Esophagus squamous epithelium (tissue), 4 donors: ENCODE data around the gene PDPR.
"Not testable (repeated sequence)": the region's sequence is repeated elsewhere in the genome, so short reads cannot be mapped to it uniquely, and the experiment has no call there.

ENCODE experiments used
- POLR2A ChIP-seq, 4 donors: fragments of 450-650 bp; IDR thresholded peaks; one replicate each; pipeline ENCODE4 v1.6.1; 2017; ENCODE audit warnings: antibody characterized with exemption in 4 of 4, mild to moderate bottlenecking in 4 of 4, moderate library complexity in 3 of 4
- TF ChIP-seq, protein P1 (sequence below), 6 experiments: fragments of 450-650 bp in 4 of 6; fragments of 200-600 bp in 2 of 6; sonication (generic) in 2 of 6; IDR thresholded peaks; one replicate each; pipeline ENCODE4 v1.5.1; 2016 to 2019; ENCODE audit warnings: antibody characterized with exemption in 6 of 6, mild to moderate bottlenecking in 4 of 6, moderate library complexity in 4 of 6

DNA sequence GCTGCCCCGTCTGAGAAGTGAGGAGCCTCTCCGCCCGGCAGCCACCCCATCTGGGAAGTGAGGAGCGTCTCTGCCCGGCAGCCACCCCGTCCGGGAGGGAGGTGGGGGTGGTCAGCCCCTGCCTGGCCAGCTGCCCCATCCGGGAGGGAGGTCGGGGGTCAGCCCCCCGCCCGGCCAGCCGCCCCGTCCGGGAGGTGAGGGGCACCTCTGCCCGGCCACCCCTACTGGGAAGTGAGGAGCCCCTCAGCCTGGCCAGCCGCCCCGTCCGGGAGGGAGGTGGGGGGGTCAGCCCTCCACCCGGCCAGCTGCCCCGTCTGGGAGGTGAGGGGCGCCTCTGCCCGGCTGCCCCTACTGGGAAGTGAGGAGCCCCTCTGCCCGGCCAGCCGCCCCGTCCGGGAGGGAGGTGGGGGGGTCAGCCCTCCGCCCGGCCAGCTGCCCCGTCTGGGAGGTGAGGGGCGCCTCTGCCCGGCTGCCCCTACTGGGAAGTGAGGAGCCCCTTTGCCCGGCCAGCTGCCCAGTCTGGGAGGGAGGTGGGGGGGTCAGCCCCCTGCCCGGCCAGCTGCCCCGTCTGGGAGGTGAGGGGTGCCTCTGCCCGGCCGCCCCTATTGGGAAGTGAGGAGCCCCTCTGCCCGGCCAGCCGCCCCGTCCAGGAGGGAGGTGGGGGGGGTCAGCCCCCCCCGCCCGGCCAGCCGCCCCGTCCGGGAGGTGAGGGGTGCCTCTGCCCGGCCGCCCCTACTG, 90.7 kb downstream of the PDPR start:
- TF ChIP-seq, protein P1, sequence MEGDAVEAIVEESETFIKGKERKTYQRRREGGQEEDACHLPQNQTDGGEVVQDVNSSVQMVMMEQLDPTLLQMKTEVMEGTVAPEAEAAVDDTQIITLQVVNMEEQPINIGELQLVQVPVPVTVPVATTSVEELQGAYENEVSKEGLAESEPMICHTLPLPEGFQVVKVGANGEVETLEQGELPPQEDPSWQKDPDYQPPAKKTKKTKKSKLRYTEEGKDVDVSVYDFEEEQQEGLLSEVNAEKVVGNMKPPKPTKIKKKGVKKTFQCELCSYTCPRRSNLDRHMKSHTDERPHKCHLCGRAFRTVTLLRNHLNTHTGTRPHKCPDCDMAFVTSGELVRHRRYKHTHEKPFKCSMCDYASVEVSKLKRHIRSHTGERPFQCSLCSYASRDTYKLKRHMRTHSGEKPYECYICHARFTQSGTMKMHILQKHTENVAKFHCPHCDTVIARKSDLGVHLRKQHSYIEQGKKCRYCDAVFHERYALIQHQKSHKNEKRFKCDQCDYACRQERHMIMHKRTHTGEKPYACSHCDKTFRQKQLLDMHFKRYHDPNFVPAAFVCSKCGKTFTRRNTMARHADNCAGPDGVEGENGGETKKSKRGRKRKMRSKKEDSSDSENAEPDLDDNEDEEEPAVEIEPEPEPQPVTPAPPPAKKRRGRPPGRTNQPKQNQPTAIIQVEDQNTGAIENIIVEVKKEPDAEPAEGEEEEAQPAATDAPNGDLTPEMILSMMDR (IDR thresholded peaks at IDR 0.05), result not testable (repeated sequence)
- not testable (repeated sequence) for TF ChIP-seq POLR2A (IDR thresholded peaks at IDR 0.05)
